ENCODE results near the gene SKIC2. TPM values are rescaled to one million over a fixed set of nuclear protein-coding genes. Genes with fewer than 3 reads are reported as not detected.

SKIC2 gene
- total RNA-seq, 4 donors from 2014 or later, result 11.5 to 58.8 (median 35.6) TPM

GRCh38 chr6:31954511-31954910 lies 4.5 kb upstream of the SKIC2 start:
- H3K9me3 ChIP-seq, result no peaks in the 10 kb centered on the region
- intact Hi-C loops (cut with DNase I; ENCODE audit: low total_unique reads), result no loop called here

GRCh38 chr6:31956796-31957195 lies 2.2 kb upstream of the SKIC2 start:
- intact Hi-C loops (cut with DNase I; ENCODE audit: low total_unique reads), result no loop called here
- Histone ChIP-seq H3K4me3 (no peak overlapping the region), H3K36me3 (no peaks in the 10 kb centered on the region), H3K9me3 (no peaks in the 10 kb centered on the region), H3K27me3 (no peaks in the 10 kb centered on the region), H3K4me1 (peaks cover 0 to 11% of the 10 kb centered on the region in 2 donors), H3K27ac (no peak overlapping the region)
- TF ChIP-seq POLR2A (IDR thresholded peaks at IDR 0.05) (no peak), CTCF (IDR thresholded peaks at IDR 0.05) (no peak)
- DNase-seq, result no peak

More at GRCh38 chr6:31954511-31954910, 4.5 kb upstream of the SKIC2 start:
- DNase-seq, result no peak
- Histone ChIP-seq H3K36me3 (no peaks in the 10 kb centered on the region), H3K4me1 (peaks cover 0 to 11% of the 10 kb centered on the region in 2 donors), H3K27ac (no peak overlapping the region), H3K4me3 (no peak overlapping the region), H3K27me3 (no peaks in the 10 kb centered on the region)
- TF ChIP-seq CTCF (IDR thresholded peaks at IDR 0.05) (no peak), POLR2A (IDR thresholded peaks at IDR 0.05) (no peak)

GRCh38 chr6:31958412-31958740 lies 599 bp upstream of the SKIC2 start:
- no peak for TF ChIP-seq POLR2A (IDR thresholded peaks at IDR 0.05)
- no peak for TF ChIP-seq CTCF (IDR thresholded peaks at IDR 0.05)
- peak overlapping the region; percentile 89 to 93 for H3K27ac ChIP-seq
- no peak for DNase-seq
- peak overlapping the region; percentile 89 to 96 for H3K4me3 ChIP-seq
- H3K27me3 ChIP-seq, result no peaks in the 10 kb centered on the region
- H3K4me1 ChIP-seq, result peaks cover 0 to 11% of the 10 kb centered on the region in 2 donors
- no peaks in the 10 kb centered on the region for H3K36me3 ChIP-seq
- intact Hi-C loops (cut with DNase I; ENCODE audit: low total_unique reads), result no loop called here
- H3K9me3 ChIP-seq, result no peaks in the 10 kb centered on the region

- Histone ChIP-seq H3K27me3 (no peaks in the 10 kb centered on the region), H3K4me1 (peaks cover 0 to 11% of the 10 kb centered on the region in 2 donors), H3K9me3 (no peaks in the 10 kb centered on the region), H3K4me3 (no peak overlapping the region), H3K36me3 (no peaks in the 10 kb centered on the region), H3K27ac (no peak overlapping the region)
- DNase-seq, result no peak
- TF ChIP-seq POLR2A (IDR thresholded peaks at IDR 0.05), result no peak
- intact Hi-C loops (cut with DNase I; ENCODE audit: low total_unique reads), result no loop called here
Measured at GRCh38 chr6:31961616-31962015, 2.6 kb downstream of the SKIC2 start.

GRCh38 chr6:31963921-31964320 lies 4.9 kb downstream of the SKIC2 start:
- no peaks in the 10 kb centered on the region for H3K9me3 ChIP-seq
- H3K36me3 ChIP-seq, result no peaks in the 10 kb centered on the region

More at GRCh38 chr6:31963921-31964320, 4.9 kb downstream of the SKIC2 start:
- H3K27me3 ChIP-seq, result no peaks in the 10 kb centered on the region
- no peaks in the 10 kb centered on the region for H3K4me1 ChIP-seq
- TF ChIP-seq POLR2A (IDR thresholded peaks at IDR 0.05) (no peak), CTCF (IDR thresholded peaks at IDR 0.05) (no peak)
- DNase-seq, result no peak
- H3K27ac ChIP-seq, result no peak overlapping the region
- intact Hi-C loops (cut with DNase I; ENCODE audit: low total_unique reads), result no loop called here
- no peak overlapping the region for H3K4me3 ChIP-seq
